GM12801 (cell line): ENCODE results near the gene GRIK4.

Experiments used
- CTCF ChIP-seq: IDR thresholded peaks from one replicate; pipeline ENCODE4 v1.5.1; 2011; ENCODE audit warnings: control low read depth; ENCODE audit not compliant: insufficient read length; ENCODE audit errors: extremely low read depth

Gene GRIK4

GRCh38 chr11:120522021-120522420 lies 10.5 kb downstream of the GRIK4 start:
- TF ChIP-seq CTCF = no peak

GRCh38 chr11:120522736-120523135 lies 11.2 kb downstream of the GRIK4 start:
- no peak for TF ChIP-seq CTCF

GRCh38 chr11:120523196-120523595 lies 11.6 kb downstream of the GRIK4 start:
- no peak for TF ChIP-seq CTCF

GRCh38 chr11:120524536-120525085 lies 13.1 kb downstream of the GRIK4 start:
- no peak for TF ChIP-seq CTCF

- no peak for TF ChIP-seq CTCF
These were observed 14.0 kb downstream of the GRIK4 start for GRCh38 chr11:120525261-120526171.

GRCh38 chr11:120526241-120526640 lies 14.7 kb downstream of the GRIK4 start:
- no peak for TF ChIP-seq CTCF

GRCh38 chr11:120527111-120527761 lies 15.7 kb downstream of the GRIK4 start:
- no peak for TF ChIP-seq CTCF
